Effector memory CD8-positive, alpha-beta T cell (primary cell): ENCODE measurements around the gene RIC8A.
A peak's percentile ranks its signal among the peaks of the same experiment; 100 is the strongest.
"Not testable (repeated sequence)": the region's sequence is repeated elsewhere in the genome, so short reads cannot be mapped to it uniquely, and the experiment has no call there.

ENCODE experiments used
- ATAC-seq: fragments of 150-1000 bp; cut with Tn5 transposase; replicated peaks from 2 replicates; pipeline ENCODE4 v1.10.0; 2021; ENCODE audit warnings: mild to moderate bottlenecking, moderate library complexity
- DNase-seq, 3 experiments: peaks; one replicate each; pipeline ENCODE4 v3.0.0; 2021
- H3K27ac Mint-ChIP-seq, 2 donors: one replicate each; pipeline ENCODE4 v1.8.0; 2022; ENCODE audit warnings: mild to moderate bottlenecking in 2 of 2, mixed read lengths in 2 of 2, moderate library complexity in 2 of 2
- H3K27me3 Mint-ChIP-seq, 2 donors: one replicate each; pipeline ENCODE4 v1.8.0; 2022; ENCODE audit warnings: mixed read lengths in 2 of 2
- H3K36me3 Mint-ChIP-seq: one replicate; pipeline ENCODE4 v1.8.0; 2022; ENCODE audit warnings: mild to moderate bottlenecking, moderate library complexity, mixed read lengths; ENCODE audit not compliant: insufficient read depth
- H3K4me1 Mint-ChIP-seq, 2 donors: one replicate each; pipeline ENCODE4 v1.8.0; 2022; ENCODE audit warnings: low read depth in 2 of 2, mixed read lengths in 2 of 2
- H3K4me3 Mint-ChIP-seq, 2 donors: one replicate each; pipeline ENCODE4 v1.8.0; 2022; ENCODE audit warnings: mild to moderate bottlenecking in 2 of 2, mixed read lengths in 2 of 2, moderate library complexity in 2 of 2
- H3K9me3 Mint-ChIP-seq, 2 donors: one replicate each; pipeline ENCODE4 v1.8.0; 2022; ENCODE audit warnings: mixed read lengths in 2 of 2
- total RNA-seq, 9 experiments: gene quantifications; one replicate each; lab custom pipeline; 2026; lab: John Stamatoyannopoulos, UW

Gene RIC8A
- total RNA-seq = 112 to 190 (median 152) reads per million in 9 experiments

DNA sequence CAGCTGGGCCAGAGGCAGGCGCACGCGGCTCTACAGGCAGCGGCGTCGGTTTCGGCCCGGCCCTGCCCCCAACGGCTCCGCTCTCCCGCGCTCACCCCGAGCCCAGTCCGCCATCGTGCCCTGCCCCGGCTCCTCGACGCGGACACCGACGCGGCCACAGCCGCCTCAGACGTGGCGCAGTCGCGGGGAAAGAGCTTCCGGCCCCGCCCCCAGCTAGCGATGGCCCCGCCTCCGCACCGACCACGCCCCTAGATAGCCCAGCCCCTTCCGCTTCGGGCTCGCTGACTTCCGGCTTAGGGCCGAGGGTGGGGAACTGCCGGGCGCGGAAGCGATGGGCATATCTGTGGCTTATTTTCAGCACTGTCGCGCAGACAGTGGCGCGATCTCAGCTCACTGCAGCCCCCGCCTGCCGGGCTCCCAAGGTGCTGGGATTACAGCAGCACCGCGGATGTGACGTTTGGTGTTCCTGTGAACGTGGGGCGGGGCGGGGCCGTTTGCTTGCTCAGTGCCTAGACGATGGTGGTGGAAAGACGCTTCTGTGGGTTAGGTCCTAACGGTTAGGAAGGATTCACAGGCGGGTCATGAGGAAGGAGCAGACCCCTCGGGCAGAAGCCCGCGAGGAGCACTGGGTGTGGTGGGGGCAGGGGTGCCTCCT is at the start of gene RIC8A, which contains the start of gene BET1L:
Gene RIC8A, plus strand, starts transcription at position 501 of the 655 bp plus-strand sequence. CDS start 1,147 bp downstream, outside the sequence.
Gene BET1L, minus strand, starts transcription at position 192 of the 655 bp plus-strand sequence. Its CDS starts 78 bp downstream, at position 114.
- peak; percentile 94 to 98 (median 97) for DNase-seq
- Mint-ChIP-seq H3K9me3 (no peaks in the 10 kb centered on the region), H3K27me3 (no peaks in the 10 kb centered on the region), H3K4me1 (peaks cover 52 to 54% of the 10 kb centered on the region in 2 donors), H3K4me3 (peak within 1 kb of the TSS; percentile 92 to 94), H3K27ac (peak within 1 kb of the TSS; percentile 97 to 98), H3K36me3 (peaks cover 56% of the 10 kb centered on the region)
- peak; percentile 85 for ATAC-seq

DNA sequence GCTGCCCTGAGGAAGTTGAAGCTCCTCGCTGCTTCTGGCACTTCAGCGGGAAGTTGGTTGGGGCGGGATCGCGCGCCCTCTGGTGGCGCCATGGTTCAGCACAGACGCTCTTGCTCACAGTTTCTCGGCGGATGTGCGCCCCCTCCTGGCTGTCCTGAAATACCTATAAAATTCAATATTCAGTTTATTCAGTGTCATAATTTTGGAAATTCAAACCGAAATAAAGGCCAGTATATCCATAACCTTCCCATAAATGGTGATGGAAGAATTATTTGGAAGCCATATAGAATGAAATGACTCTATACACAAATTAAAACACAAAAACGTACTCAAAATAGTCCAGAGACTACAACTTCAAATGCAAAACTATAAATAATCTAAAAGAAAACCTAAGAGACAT is 27.3 kb upstream of the RIC8A start:
- not testable (repeated sequence) for ATAC-seq, H3K4me3 Mint-ChIP-seq, H3K9me3 Mint-ChIP-seq, H3K36me3 Mint-ChIP-seq, H3K27ac Mint-ChIP-seq, DNase-seq, H3K4me1 Mint-ChIP-seq, H3K27me3 Mint-ChIP-seq

DNA sequence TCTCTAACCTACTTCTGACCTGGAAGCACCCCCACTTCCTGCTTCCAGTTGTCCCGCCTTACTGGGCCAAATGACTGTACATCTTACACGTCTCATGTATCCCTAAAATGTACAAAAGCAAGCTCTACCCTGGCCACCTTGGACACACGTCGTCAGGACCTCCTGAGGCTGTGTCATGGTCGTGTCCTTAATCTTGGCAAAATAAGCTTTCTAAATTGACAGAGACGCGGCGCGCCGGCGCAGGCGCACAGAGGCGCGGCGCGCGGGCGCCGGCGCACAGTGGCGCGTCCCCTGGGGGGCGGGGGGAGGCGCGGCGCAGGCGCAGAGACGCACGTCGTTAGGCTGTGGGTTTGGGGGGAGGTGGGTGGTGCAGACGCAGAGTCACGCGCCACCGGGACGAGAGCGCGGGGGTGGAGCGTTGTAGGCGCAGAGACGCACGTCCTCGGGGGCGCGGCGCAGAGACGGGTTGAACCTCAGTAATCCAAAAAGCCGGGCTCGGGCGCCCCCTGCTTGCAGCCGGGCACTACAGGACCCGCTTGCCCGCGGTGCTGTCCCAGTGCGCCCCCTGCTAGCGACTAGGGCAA is 18.2 kb upstream of the RIC8A start:
- H3K27me3 Mint-ChIP-seq, H3K27ac Mint-ChIP-seq, DNase-seq, H3K4me3 Mint-ChIP-seq, H3K36me3 Mint-ChIP-seq, H3K9me3 Mint-ChIP-seq, ATAC-seq, H3K4me1 Mint-ChIP-seq: not testable (repeated sequence)

DNA sequence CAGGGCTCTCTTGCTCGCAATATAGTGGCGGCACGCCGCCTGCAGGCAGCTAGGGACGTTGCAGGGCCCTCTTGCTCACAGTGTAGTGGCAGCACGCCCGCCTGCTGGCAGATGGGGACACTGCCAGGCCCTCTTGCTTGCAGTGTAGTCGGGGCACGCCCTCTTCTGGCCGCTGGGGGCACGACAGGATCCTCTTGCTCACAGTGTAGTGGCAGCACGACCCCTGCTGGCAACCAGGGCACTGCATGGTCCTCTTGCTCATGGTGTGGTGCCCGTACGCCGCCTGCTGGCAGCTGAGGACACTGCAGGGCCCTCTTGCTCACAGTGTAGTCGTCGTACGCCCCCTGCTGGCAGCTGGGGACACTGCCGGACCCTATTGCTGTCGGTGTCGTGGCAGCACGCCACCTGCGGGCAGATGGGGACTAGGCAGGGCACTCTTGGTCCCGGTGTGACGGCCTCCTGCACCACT is 17.6 kb upstream of the RIC8A start:
- not testable (repeated sequence) for H3K27me3 Mint-ChIP-seq, H3K36me3 Mint-ChIP-seq, H3K4me1 Mint-ChIP-seq, H3K27ac Mint-ChIP-seq, H3K9me3 Mint-ChIP-seq, H3K4me3 Mint-ChIP-seq
- peak in 1 of 3 experiments; percentile 38 for DNase-seq
- ATAC-seq = peak; percentile 58

DNA sequence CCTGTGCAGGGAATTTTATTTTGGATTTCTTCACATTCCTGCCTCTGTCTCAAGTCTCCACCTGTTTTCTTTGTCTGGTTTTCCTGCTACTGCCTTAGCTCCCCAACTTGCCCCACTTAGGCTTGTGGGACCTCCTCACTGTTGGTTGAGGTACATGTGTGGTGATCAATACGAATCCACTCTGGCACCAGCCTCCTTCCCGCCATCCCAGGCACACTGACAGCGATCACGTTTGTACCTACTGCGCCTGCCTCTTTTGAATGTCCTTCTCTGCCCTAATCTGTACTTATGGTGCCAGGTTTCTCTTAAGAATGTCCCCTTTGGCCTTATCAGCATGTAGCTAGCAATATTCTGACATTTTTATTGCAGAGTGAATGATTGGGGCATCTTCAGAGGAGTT is 17.0 kb upstream of the RIC8A start:
- not testable (repeated sequence) for H3K36me3 Mint-ChIP-seq, H3K4me3 Mint-ChIP-seq, H3K4me1 Mint-ChIP-seq, H3K27me3 Mint-ChIP-seq, DNase-seq, H3K27ac Mint-ChIP-seq, H3K9me3 Mint-ChIP-seq, ATAC-seq

DNA sequence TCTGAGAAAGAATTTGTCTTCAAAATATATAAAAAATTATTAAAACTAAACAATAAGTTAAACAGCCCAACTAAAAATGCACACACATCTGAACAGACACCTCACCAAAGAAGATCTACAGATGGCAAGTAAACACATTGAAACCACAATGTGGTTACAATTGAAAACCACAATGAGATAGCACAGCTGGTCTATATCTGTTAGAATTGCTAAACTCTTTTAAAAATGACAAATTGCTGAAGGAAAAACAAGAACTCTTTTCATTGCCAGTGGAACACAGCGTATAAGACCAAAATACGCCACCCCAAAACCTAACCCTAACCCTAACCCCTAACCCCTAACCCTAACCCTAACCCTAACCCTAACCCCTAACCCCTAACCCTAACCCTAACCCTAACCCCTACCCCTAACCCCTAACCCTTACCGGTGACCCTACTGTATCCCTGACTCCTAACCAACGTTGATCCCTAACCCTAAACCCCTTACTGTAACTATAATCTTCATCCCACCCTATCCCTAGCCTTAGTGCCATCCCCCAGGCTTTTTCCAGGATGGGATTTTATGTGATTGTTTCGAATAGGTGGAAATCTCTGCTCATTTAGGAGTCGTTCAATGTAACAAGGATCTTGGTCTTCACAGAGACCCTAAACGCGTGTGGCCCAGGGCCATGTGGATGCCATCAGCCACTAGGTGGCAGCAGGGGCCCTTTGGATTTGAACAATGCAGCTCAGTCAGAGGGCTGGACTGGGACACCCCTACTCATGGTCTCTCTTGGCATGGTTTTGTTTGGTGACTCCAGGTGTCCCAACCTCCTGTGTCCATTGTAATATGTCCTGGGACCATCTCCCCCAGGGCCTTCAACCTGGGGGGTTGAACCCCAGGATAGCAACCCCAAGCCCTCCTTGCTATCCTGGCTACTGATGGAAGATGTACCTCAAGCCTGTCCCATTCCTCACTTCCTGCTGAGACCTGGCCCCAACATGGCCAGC is 15.7 kb upstream of the RIC8A start:
- ATAC-seq = peak; percentile 78
- DNase-seq = peak; percentile 42 to 57 (median 47)
- not testable (repeated sequence) for H3K4me1 Mint-ChIP-seq, H3K27me3 Mint-ChIP-seq, H3K36me3 Mint-ChIP-seq, H3K9me3 Mint-ChIP-seq
- Mint-ChIP-seq H3K4me3 (peak overlapping the region in 1 of 2 donors; percentile 72), H3K27ac (peak overlapping the region in 1 of 2 donors; percentile 38)

DNA sequence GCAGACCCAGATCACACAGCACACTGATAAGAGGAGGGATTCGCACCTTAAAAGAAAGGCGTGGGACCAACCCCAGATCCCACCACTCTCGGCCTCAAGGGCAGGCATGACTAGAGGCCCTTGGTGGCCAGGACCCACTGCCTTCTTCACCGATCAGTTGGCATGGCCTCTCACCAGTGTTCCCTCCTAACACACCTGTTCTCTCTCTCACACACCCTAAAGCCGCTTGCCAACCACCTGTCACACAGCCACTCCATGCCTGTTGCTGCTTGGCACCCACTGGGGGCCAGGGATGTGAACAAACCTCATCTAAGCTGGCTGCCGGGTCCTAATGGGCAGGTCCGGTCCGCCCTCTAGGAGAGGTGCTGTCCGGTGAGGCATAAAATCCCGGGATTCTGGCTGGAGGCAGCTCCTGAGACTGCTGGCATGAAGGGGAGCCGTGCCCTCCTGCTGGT is 14.8 kb upstream of the RIC8A start, which contains the start of gene SCGB1C1:
Gene SCGB1C1, plus strand, starts transcription at position 405 of the 455 bp plus-strand sequence. Its CDS starts 22 bp downstream, at position 427.
- H3K27me3 Mint-ChIP-seq, ATAC-seq, H3K4me3 Mint-ChIP-seq, H3K9me3 Mint-ChIP-seq, DNase-seq, H3K4me1 Mint-ChIP-seq, H3K36me3 Mint-ChIP-seq: not testable (repeated sequence)
- H3K27ac Mint-ChIP-seq = peak within 1 kb of the TSS in 1 of 2 donors; percentile 38

DNA sequence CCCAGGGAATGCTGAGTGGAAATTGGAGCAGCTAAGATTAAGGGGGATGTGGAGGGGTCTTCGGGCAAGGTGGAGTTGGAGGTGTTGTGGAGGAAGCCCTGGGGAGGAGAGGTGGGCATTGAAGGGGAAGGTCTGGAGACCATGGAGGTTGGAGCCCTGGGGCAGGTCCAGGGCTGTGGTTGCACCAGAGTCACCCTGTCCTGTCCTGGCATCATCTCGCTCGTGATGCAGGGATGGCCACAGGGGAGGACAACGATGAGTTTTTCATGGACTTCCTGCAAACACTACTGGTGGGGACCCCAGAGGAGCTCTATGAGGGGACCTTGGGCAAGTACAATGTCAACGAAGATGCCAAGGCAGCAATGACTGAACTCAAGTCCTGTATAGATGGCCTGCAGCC is 14.0 kb upstream of the RIC8A start:
- H3K4me1 Mint-ChIP-seq, H3K27me3 Mint-ChIP-seq, H3K36me3 Mint-ChIP-seq, H3K4me3 Mint-ChIP-seq, H3K27ac Mint-ChIP-seq, DNase-seq, ATAC-seq, H3K9me3 Mint-ChIP-seq: not testable (repeated sequence)

DNA sequence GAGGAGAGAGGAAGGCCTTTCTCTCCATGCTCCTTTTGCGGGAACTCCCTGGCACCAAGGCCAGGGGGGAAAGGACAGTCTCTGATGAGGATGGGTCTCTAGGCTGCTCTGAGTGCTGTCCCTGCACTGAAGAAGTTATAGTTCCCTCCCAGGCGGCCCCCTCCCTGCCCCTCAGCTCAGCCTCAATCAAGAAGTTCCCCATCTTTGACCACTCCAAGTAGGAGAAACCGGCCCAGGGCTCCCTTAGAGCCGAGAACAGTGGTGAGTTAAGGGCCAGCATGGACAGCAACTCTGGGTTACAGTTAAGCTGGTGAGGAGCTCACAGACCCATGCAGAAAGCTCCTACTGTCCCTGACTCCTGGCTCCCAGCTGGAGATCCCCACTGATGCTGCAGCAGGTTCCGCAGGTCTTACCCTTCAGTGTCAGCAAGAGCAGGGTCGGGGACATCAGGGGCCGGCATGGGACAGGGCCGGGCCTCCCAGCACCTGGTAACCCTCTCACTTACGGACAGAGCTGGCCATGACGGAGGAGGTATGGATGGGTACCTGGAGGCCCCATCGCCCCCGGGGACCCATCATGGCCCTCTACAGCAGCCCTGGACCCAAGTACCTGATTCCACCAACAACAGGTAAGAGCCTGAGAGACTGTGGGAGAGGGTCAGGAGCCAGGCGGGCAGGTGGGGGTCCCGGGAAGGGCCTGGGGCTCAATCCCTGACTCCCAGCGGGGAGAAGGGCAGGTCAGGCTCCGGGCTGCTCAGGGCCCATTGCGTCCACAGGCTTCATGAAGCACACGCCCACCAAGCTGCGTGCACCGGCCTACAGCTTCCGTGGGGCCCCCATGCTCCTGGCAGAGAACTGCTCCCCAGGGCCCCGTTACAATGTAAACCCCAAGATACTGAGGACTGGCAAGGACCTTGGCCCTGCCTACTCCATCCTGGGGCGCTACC is 10.4 kb upstream of the RIC8A start:
- ATAC-seq (no peak), DNase-seq (peak in 1 of 3 experiments; percentile 0)
- no peaks in the 10 kb centered on the region for H3K27me3 Mint-ChIP-seq
- H3K4me3 Mint-ChIP-seq = no peak overlapping the region
- peaks cover 2 to 7% of the 10 kb centered on the region in 2 donors for H3K4me1 Mint-ChIP-seq
- no peaks in the 10 kb centered on the region for H3K9me3 Mint-ChIP-seq
- peaks cover 3% of the 10 kb centered on the region for H3K36me3 Mint-ChIP-seq
- H3K27ac Mint-ChIP-seq = no peak overlapping the region

DNA sequence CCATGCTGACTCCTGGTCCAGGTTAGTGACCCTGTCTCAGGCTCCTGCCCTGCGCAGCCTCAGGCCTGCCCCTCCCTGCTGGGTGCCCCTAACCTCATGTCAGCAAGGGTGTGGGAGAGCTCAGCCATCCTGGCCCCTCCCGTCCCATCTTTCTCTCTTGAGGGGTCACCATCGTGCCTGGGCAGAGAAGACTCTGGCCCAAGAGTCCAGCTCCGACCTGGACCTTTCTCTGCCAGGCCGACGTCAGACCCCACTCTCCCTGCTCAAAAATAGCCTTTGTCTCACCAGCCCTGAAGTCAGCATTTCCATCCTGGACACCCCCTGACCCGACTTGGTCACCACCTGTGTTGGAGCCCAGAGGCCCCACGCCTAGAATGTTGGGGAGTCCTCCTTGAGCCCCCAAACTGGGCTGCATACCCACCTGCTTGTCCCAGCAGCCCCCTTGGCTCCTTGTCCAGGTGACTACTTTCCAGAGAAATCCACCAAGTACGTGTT is 9.7 kb upstream of the RIC8A start:
- peak overlapping the region in 1 of 2 donors; percentile 83 for H3K27ac Mint-ChIP-seq
- DNase-seq (no peak), ATAC-seq (no peak)
- no peaks in the 10 kb centered on the region for H3K27me3 Mint-ChIP-seq
- no peaks in the 10 kb centered on the region for H3K9me3 Mint-ChIP-seq
- no peak overlapping the region for H3K4me3 Mint-ChIP-seq
- peaks cover 6 to 10% of the 10 kb centered on the region in 2 donors for H3K4me1 Mint-ChIP-seq
- peaks cover 8% of the 10 kb centered on the region for H3K36me3 Mint-ChIP-seq

DNA sequence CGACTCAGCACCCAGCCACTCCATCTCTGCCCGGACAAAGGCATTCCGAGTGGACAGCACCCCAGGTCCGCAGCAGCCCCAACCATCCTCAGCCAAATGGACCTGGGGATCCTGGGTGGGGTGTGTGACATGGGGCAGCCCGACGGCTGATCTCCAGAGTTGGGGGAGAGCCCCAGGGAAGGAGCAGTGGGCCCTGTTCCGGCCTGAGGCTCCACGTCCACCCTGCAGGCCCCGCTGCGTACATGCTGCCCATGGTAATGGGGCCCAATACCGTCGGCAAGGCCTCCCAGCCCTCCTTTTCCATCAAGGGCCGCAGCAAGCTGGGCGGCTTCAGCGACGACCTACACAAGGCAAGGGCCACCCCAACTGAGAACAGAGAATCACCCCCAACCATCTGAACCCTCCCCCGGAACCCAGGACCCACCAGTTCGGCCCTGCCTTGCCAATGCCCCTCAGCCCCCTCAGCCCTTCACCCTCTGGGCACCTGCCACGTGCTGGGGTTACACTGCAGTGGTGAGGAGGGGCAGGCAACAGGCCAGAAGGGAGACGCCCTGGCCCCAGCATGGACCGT is 9.2 kb upstream of the RIC8A start:
- ATAC-seq = no peak
- peaks cover 10% of the 10 kb centered on the region for H3K36me3 Mint-ChIP-seq
- H3K9me3 Mint-ChIP-seq = no peaks in the 10 kb centered on the region
- H3K4me1 Mint-ChIP-seq = peaks cover 11 to 16% of the 10 kb centered on the region in 2 donors
- H3K27me3 Mint-ChIP-seq = no peaks in the 10 kb centered on the region
- DNase-seq = no peak
- H3K4me3 Mint-ChIP-seq = no peak overlapping the region
- H3K27ac Mint-ChIP-seq = peak overlapping the region; percentile 48 to 83
